Nephron (organoid): ENCODE data around the gene CDH15.

ENCODE experiments used
- H3K27ac Mint-ChIP-seq, 3 experiments: 2 replicates each; pipeline ENCODE4 v1.8.0; 2020; ENCODE audit warnings: mixed read lengths in 3 of 3, mild to moderate bottlenecking in 2 of 3, moderate library complexity in 1 of 3
- H3K27me3 Mint-ChIP-seq: 2 replicates; pipeline ENCODE4 v1.8.0; 2021; ENCODE audit warnings: low read depth, mild to moderate bottlenecking, moderate library complexity, mixed read lengths
- H3K36me3 Mint-ChIP-seq: 2 replicates; pipeline ENCODE4 v1.8.0; 2020; ENCODE audit warnings: low read depth, mixed read lengths
- H3K4me1 Mint-ChIP-seq: 2 replicates; pipeline ENCODE4 v1.8.0; 2020; ENCODE audit warnings: mixed read lengths
- H3K4me3 Mint-ChIP-seq, 3 experiments: 2 replicates each; pipeline ENCODE4 v1.8.0; 2020; ENCODE audit warnings: mild to moderate bottlenecking in 3 of 3, mixed read lengths in 3 of 3, moderate library complexity in 2 of 3
- H3K9me3 Mint-ChIP-seq: 2 replicates; pipeline ENCODE4 v1.8.0; 2020; ENCODE audit warnings: mixed read lengths
- TF ChIP-seq, protein P1 (sequence below), 3 experiments: fragments of 200-600 bp; sonication (generic); IDR thresholded peaks; one replicate each; pipeline ENCODE4 v1.5.0; 2021; ENCODE audit warnings: antibody characterized with exemption in 3 of 3; ENCODE audit not compliant: unreplicated experiment in 3 of 3

Gene CDH15

DNA sequence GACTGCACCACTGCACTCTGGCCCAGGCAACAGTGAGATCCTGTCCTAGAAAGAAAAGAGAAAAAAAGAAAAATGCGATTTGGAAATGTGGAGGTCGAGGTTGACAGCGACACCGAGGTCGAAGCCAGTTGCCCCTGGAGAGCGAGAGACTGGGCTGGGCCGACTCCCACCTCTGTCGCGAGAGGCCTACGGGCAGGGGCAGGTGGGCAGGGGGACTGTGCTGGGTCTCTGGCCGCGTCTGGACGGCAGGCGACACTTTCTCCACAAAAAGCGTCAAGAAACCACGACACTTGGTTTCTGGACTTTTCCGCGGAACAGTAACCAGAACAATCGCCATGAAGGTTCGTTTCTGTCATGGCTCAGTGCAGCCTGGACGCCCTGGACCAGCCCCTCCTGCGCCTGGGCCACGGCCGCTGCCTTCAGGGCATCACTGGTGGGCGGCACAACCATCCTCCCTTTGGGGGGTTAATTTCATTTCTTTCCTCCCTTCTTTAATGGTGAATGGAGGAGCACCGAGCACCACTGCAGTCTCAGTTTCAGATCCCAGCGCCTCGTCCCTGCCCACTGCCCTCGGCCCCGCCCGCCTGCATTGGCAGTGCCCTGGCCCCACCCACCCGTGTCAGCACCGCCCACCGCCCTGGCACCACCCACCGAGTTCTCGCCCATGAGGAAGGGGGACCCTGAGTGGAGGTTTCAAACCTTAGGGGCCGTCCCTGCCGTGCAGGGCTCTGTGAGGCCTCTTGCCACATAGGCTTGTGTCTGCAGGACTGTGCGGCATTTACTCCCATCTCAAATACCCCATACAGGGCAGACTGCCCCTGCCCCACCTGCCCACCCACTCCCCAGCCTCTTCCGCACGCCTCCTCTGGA is 18.5 kb upstream of the CDH15 start:
- TF ChIP-seq, protein P1, sequence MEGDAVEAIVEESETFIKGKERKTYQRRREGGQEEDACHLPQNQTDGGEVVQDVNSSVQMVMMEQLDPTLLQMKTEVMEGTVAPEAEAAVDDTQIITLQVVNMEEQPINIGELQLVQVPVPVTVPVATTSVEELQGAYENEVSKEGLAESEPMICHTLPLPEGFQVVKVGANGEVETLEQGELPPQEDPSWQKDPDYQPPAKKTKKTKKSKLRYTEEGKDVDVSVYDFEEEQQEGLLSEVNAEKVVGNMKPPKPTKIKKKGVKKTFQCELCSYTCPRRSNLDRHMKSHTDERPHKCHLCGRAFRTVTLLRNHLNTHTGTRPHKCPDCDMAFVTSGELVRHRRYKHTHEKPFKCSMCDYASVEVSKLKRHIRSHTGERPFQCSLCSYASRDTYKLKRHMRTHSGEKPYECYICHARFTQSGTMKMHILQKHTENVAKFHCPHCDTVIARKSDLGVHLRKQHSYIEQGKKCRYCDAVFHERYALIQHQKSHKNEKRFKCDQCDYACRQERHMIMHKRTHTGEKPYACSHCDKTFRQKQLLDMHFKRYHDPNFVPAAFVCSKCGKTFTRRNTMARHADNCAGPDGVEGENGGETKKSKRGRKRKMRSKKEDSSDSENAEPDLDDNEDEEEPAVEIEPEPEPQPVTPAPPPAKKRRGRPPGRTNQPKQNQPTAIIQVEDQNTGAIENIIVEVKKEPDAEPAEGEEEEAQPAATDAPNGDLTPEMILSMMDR (IDR thresholded peaks at IDR 0.05; ENCODE audit: unreplicated experiment in 3 of 3) = no peak
- peaks cover 39% of the 10 kb centered on the region for H3K36me3 Mint-ChIP-seq
- H3K27ac Mint-ChIP-seq = no peak overlapping the region

DNA sequence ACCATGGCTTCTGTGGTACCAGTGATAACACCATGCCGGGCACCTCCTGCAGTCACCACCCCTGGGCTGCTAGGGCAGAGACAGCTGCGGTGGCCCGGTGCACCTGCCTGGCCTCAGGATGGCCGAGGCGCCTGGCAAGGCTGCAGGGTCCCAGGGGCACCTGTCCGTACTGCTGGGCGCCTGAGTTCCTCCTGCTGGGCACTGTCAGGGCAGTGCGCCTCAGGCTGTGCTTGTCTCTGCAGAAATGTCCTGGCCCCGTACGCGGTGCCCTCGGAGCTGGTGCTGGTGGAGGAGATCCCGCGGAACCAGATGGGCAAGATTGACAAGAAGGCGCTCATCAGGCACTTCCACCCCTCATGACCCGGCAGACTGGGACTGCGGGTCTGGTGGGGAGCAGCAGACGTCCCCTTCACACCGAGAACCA is 17.7 kb upstream of the CDH15 start:
- Mint-ChIP-seq H3K36me3 (peaks cover 31% of the 10 kb centered on the region), H3K27me3 (no peaks in the 10 kb centered on the region), H3K4me3 (no peak overlapping the region), H3K4me1 (peaks cover 8% of the 10 kb centered on the region), H3K27ac (no peak overlapping the region), H3K9me3 (peaks cover 3% of the 10 kb centered on the region)
- TF ChIP-seq, protein P1 (IDR thresholded peaks at IDR 0.05; ENCODE audit: unreplicated experiment in 3 of 3) = no peak

More for the DNA sequence above, 18.5 kb upstream of the CDH15 start:
- H3K4me1 Mint-ChIP-seq = peaks cover 8% of the 10 kb centered on the region
- H3K4me3 Mint-ChIP-seq = no peak overlapping the region
- H3K9me3 Mint-ChIP-seq = peaks cover 4% of the 10 kb centered on the region
- H3K27me3 Mint-ChIP-seq = no peaks in the 10 kb centered on the region

DNA sequence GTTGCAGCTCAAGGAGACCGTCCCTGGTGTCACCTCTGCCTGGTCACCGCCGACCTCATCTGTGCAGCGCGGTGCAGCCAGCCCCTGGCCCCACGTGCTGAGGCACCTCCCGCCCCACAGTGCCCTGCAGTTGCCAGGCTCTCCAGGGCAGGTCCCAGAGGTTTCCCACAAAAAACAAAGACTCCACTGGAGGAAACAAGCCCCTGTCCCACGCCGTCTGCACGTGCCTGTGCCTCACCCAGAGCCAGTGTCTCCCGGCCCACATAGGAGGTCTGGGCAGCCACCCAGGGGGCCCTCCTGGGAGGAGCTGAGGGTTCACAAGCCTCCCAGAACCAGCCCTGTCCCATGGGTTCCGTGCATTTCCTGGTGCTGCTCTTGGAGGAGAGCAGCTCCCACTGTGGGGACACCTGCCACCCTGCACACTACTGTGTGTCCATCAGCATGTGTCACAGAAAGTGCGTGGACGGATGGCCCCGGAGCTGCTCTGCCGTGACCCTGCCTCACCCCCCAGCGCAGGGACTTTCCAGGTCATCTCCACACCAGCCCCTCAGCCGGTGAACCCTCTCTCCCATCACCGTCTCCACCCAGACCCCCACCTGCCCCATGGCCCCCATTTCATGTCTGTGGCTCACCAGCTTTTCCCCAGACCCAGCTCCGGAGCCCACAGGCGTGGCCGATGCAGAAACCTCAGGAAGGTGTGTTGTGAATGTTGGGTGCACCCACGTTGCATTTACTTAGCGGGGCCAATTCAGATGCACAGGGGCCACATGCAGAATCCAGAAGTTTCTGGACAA is 17.0 kb upstream of the CDH15 start:
- Mint-ChIP-seq H3K4me3 (no peak overlapping the region), H3K36me3 (peaks cover 24% of the 10 kb centered on the region), H3K4me1 (peaks cover 8% of the 10 kb centered on the region), H3K27ac (no peak overlapping the region), H3K27me3 (no peaks in the 10 kb centered on the region), H3K9me3 (no peaks in the 10 kb centered on the region)
- TF ChIP-seq, protein P1 (IDR thresholded peaks at IDR 0.05; ENCODE audit: unreplicated experiment in 3 of 3) = no peak

DNA sequence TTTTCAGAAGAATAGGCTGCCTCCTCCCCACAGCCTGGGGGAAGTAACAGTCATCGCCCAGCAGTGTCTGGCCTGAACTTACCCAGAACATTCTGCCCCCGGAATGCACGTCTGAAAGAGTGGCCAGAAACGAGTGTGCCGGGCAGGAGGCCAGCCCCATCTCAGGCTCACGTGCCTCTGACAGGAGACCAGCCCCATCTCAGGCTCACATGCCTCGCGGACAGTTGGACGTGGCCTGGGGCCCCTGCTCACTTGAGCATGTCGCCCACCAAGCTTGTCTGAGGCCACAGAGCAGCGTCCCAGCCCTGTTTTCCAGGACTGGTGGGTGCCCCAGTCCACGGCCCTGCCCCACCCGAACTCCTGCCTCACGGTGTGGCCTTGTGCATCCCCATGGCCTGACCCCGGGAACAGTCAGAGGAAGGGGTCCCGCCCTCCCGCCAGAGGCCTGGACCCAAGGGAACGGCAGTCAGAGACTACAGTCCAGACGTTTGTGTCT is 16.3 kb upstream of the CDH15 start:
- Mint-ChIP-seq H3K27me3 (no peaks in the 10 kb centered on the region), H3K4me1 (peaks cover 8% of the 10 kb centered on the region), H3K27ac (peak overlapping the region in 1 of 3 experiments; percentile 60), H3K36me3 (peaks cover 18% of the 10 kb centered on the region), H3K4me3 (no peak overlapping the region), H3K9me3 (no peaks in the 10 kb centered on the region)
- TF ChIP-seq, protein P1 (IDR thresholded peaks at IDR 0.05; ENCODE audit: unreplicated experiment in 3 of 3) = no peak

DNA sequence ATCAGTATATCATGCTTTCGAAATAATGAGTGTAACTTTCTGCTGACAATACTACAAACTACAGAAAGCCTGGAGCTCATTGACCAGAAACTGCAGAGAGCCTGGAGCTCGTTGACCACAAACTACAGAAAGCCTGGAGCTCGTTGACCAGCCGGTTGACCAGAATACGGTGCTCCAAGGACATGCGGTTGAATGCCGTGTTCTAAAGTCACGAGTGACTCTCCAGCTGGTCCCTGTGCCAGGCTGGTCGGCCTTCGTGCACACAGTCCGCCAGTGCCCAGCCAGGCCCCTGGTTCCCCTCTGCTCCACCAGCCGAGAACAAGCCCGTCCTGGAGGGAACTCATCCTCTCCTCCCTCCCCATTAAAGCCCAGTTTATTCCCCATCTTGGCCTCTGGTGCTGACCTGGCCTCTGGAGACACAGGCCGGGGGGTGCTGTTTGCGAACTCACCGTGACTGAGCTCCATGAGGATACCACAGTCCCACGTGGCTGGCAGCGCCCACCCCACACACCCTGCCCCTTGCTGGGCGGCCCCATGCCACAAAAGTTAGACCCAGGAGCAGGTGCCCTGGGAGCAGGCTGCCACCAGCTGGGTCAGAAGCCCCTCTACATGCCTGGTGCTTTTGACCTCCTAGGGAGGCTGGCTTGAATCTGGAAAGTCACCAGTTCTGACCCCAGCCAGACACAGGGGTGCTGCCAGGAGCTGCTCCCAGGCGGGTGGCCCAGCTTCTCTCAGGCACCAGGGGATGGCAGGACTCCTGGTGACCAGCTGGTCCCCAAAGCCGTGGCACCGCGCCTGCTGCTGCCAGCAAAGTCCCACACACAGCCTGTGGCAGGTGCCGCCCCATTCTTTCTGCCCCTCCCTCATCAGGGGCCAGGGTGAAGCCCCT is 15.5 kb upstream of the CDH15 start:
- TF ChIP-seq, protein P1 (IDR thresholded peaks at IDR 0.05; ENCODE audit: unreplicated experiment in 3 of 3) = no peak
- H3K9me3 Mint-ChIP-seq = no peaks in the 10 kb centered on the region
- peaks cover 8% of the 10 kb centered on the region for H3K4me1 Mint-ChIP-seq
- H3K27ac Mint-ChIP-seq = no peak overlapping the region
- H3K36me3 Mint-ChIP-seq = peaks cover 11% of the 10 kb centered on the region
- no peak overlapping the region for H3K4me3 Mint-ChIP-seq
- H3K27me3 Mint-ChIP-seq = no peaks in the 10 kb centered on the region
